HG02588 (cell line): ENCODE data around the gene MED13.
"Not testable (repeated sequence)": the region's sequence is repeated elsewhere in the genome, so short reads cannot be mapped to it uniquely, and the experiment has no call there.

Experiments used
- ATAC-seq: cut with Tn5 transposase; IDR thresholded peaks from one replicate; pipeline ENCODE4 v1.9.1; 2021; ENCODE audit warnings: mild to moderate bottlenecking, moderate library complexity; ENCODE audit not compliant: unreplicated experiment

The MED13 gene

GRCh38 chr17:61997664-61998063 lies 67.4 kb downstream of the MED13 start:
- ATAC-seq, result no peak

- ATAC-seq, result no peak
Observed at GRCh38 chr17:61996916-61997605, 68.0 kb downstream of the MED13 start.

GRCh38 chr17:61989509-61989908 lies 75.6 kb downstream of the MED13 start:
- ATAC-seq, result no peak

- ATAC-seq, result no peak
Observed at GRCh38 chr17:61986898-61987297, 78.2 kb downstream of the MED13 start.

GRCh38 chr17:61984821-61985220 lies 80.3 kb downstream of the MED13 start:
- no peak for ATAC-seq

GRCh38 chr17:61981323-61981722 lies 83.8 kb downstream of the MED13 start:
- no peak for ATAC-seq

GRCh38 chr17:61980535-61980934 lies 84.5 kb downstream of the MED13 start:
- ATAC-seq, result no peak

GRCh38 chr17:61974115-61974514 lies 91.0 kb downstream of the MED13 start:
- ATAC-seq, result no peak

GRCh38 chr17:61972311-61972710 lies 92.8 kb downstream of the MED13 start:
- no peak for ATAC-seq

- ATAC-seq, result no peak
Observed at GRCh38 chr17:61970030-61970429, 95.0 kb downstream of the MED13 start.

- ATAC-seq, result no peak
Observed at GRCh38 chr17:61968757-61969156, 96.3 kb downstream of the MED13 start.

GRCh38 chr17:61967729-61968128 lies 97.3 kb downstream of the MED13 start:
- no peak for ATAC-seq

GRCh38 chr17:61966191-61966590 lies 98.9 kb downstream of the MED13 start:
- no peak for ATAC-seq

- no peak for ATAC-seq
Observed at GRCh38 chr17:61955619-61956018, 109.5 kb downstream of the MED13 start.

- no peak for ATAC-seq
Observed at GRCh38 chr17:61947367-61948078, 117.6 kb downstream of the MED13 start.

GRCh38 chr17:61946359-61946758 lies 118.7 kb downstream of the MED13 start:
- ATAC-seq, result no peak

GRCh38 chr17:61943117-61943516 lies 122.0 kb downstream of the MED13 start:
- ATAC-seq, result no peak

GRCh38 chr17:61942085-61942484 lies 123.0 kb downstream of the MED13 start:
- no peak for ATAC-seq

GRCh38 chr17:61928101-61928436 lies 137.0 kb downstream of the MED13 start:
- peak; percentile 6 for ATAC-seq

GRCh38 chr17:61927208-61928100 lies 137.6 kb downstream of the MED13 start, which contains the start of gene INTS2:
Gene INTS2 (minus strand): TSS chr17:61927982. CDS start chr17:61926644, 1,338 bp downstream.
- peak; percentile 80 for ATAC-seq

- ATAC-seq, result no peak
Observed at GRCh38 chr17:61926826-61927207, 138.3 kb downstream of the MED13 start.

- not testable (repeated sequence) for ATAC-seq
Observed at GRCh38 chr17:61915162-61915561, 149.9 kb downstream of the MED13 start.
